ENCODE data around the gene ABCB4. TPM values are rescaled to one million over a fixed set of nuclear protein-coding genes. Genes with fewer than 3 reads are reported as not detected.

ABCB4 gene
- total RNA-seq (2014; rRNA removed; shearing (Covaris generic)) = not detected in 2 replicates
- total RNA-seq (2022) = 1.2 TPM in 2 replicates
- percentile 27 among the genes with signal in this experiment for Bru-seq, nascent RNA
- BruChase-seq, experiment 1, labeled RNA remaining after a 6-hour chase = percentile 22 among the genes with signal in this experiment
- BruChase-seq, experiment 2, labeled RNA remaining after a 2-hour chase = percentile 24 among the genes with signal in this experiment
- long read RNA-seq, partial matches to known transcripts = 1 of 1 reads
- long read RNA-seq, other reads (novel, unspliced or antisense) = 0 of 1 reads

DNA sequence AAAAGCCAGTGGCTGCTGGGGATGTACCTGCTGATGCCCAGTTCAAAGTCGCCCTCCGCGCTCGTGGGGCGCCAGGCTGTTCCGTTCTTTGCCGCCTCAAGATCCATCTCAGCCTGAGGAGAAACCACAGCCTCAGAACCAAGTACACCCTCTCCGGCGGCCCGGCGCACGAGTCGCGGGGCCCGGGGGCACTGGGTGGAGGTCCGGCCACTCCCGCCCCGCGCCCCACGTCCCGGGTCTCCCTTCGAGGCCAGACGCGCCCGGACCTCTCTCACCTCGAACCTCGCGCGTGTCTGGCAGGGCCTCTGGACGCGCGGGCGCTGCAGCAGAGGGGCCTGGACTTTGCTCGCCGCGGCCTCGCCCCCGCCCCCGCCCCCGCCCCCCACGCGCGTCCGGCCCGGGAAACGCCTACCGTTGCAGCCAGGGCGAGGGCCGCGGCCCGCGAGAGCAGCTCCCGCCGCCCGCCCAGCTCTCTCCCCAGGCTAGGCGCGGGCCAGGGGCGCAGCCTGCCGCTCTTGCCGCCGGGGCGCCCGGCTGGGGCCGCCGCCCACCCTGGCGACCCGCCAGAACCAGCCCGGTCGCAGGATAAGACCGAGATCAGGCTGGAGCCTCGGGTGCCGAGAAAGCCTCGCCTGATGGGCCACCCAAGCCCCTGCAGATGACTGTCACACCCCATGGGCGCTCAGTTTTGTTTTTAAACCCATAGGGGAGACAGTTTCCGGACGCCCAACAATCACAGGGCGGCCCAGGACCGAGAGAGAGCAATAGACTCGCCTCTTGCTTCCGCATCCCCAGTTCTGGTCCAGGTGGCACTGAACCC lies at the start of gene ABCB4:
Gene ABCB4, minus strand, starts transcription at position 322 of the 820 bp plus-strand sequence. Its CDS starts 215 bp downstream, at position 107.
- no peak for DNase-seq (ENCODE audit: low spot score)
- H3K4me2 ChIP-seq (ENCODE audit: low read length) = peak within 1 kb of the TSS; percentile 94
- H3K9me3 ChIP-seq (ENCODE audit: low read length) = no peaks in the 10 kb centered on the region
- intact Hi-C loops (cut with micrococcal nuclease; ENCODE audit: unreplicated experiment) = loop anchor here (10.0 kb wide), 1 partner anchor 739 kb away; no protein-coding TSS in a partner anchor
- ChIA-PET CTCF (ENCODE audit: unreplicated experiment) (no interaction called here), POLR2A (no interaction called here)
- TF ChIP-seq, protein P1, sequence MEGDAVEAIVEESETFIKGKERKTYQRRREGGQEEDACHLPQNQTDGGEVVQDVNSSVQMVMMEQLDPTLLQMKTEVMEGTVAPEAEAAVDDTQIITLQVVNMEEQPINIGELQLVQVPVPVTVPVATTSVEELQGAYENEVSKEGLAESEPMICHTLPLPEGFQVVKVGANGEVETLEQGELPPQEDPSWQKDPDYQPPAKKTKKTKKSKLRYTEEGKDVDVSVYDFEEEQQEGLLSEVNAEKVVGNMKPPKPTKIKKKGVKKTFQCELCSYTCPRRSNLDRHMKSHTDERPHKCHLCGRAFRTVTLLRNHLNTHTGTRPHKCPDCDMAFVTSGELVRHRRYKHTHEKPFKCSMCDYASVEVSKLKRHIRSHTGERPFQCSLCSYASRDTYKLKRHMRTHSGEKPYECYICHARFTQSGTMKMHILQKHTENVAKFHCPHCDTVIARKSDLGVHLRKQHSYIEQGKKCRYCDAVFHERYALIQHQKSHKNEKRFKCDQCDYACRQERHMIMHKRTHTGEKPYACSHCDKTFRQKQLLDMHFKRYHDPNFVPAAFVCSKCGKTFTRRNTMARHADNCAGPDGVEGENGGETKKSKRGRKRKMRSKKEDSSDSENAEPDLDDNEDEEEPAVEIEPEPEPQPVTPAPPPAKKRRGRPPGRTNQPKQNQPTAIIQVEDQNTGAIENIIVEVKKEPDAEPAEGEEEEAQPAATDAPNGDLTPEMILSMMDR (conservative IDR thresholded peaks at IDR 0.05; ENCODE audit: low read length) = no peak
- no peak for TF ChIP-seq EZH2phosphoT487 (IDR thresholded peaks at IDR 0.05; ENCODE audit: borderline replicate concordance, low read depth, low read length)
- H2AFZ ChIP-seq (ENCODE audit: low read length) = peak within 1 kb of the TSS; percentile 82
- peak within 1 kb of the TSS; percentile 62 for H3K4me3 ChIP-seq (ENCODE audit: low read depth, low read length, poor library complexity, severe bottlenecking)
- H3K4me1 ChIP-seq (ENCODE audit: insufficient read depth, low read length, poor library complexity, severe bottlenecking) = peaks cover 18% of the 10 kb centered on the region
- H3K9me2 ChIP-seq (ENCODE audit: insufficient read depth, low read length) = no peaks in the 10 kb centered on the region
- no peaks in the 10 kb centered on the region for H3K36me3 ChIP-seq (ENCODE audit: insufficient read depth, low read length)
- no peaks in the 10 kb centered on the region for H3K79me2 ChIP-seq (ENCODE audit: insufficient read depth, low read depth, low read length)
- peak within 1 kb of the TSS; percentile 26 for H3K27ac ChIP-seq (ENCODE audit: low read depth, low read length, poor library complexity, severe bottlenecking)
- no peaks in the 10 kb centered on the region for H4K20me1 ChIP-seq (ENCODE audit: insufficient read depth, low read length)
- TSS peak; percentile 78 for BruUV-seq (replicated peaks)

DNA sequence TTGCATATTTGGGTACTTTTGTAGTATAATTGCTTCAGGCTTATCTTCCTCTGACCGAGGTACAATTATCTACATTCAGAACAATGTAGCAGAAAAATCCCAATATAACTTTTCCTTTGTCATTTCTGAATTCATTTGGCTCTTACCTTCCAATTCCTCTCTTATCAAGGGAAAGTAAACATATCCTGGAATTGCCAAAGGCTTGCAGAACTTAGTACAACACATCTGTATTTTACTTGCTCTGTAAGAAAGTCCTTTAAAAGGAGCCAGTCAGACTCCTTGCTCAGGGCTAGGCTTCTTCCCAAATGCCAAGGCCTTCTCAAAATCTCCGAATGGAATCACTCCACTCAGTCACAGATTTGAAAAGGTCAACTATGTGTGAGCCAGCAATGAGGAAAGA lies 43.3 kb upstream of the ABCB4 start:
- Histone ChIP-seq H3K4me2 (ENCODE audit: low read length) (no peak overlapping the region), H3K27ac (ENCODE audit: low read depth, low read length, poor library complexity, severe bottlenecking) (no peak overlapping the region), H3K36me3 (ENCODE audit: insufficient read depth, low read length) (no peaks in the 10 kb centered on the region), H3K9me3 (ENCODE audit: low read length) (no peaks in the 10 kb centered on the region), H3K9me2 (ENCODE audit: insufficient read depth, low read length) (no peaks in the 10 kb centered on the region), H3K79me2 (ENCODE audit: insufficient read depth, low read depth, low read length) (no peaks in the 10 kb centered on the region), H4K20me1 (ENCODE audit: insufficient read depth, low read length) (no peaks in the 10 kb centered on the region), H3K4me3 (ENCODE audit: low read depth, low read length, poor library complexity, severe bottlenecking) (no peak overlapping the region), H2AFZ (ENCODE audit: low read length) (no peak overlapping the region), H3K4me1 (ENCODE audit: insufficient read depth, low read length, poor library complexity, severe bottlenecking) (no peaks in the 10 kb centered on the region)
- no peak for TF ChIP-seq EZH2phosphoT487 (IDR thresholded peaks at IDR 0.05; ENCODE audit: borderline replicate concordance, low read depth, low read length)
- TF ChIP-seq, protein P1 (conservative IDR thresholded peaks at IDR 0.05; ENCODE audit: low read length) = no peak
- no peak for DNase-seq (ENCODE audit: low spot score)
- ChIA-PET POLR2A (interaction anchor here (0.7 kb wide), 1 partner anchor 195 kb away, joined by 4 read pairs; no protein-coding TSS in a partner anchor), CTCF (ENCODE audit: unreplicated experiment) (no interaction called here)
- intact Hi-C loops (cut with micrococcal nuclease; ENCODE audit: unreplicated experiment) = no loop called here
- no TSS peak for BruUV-seq (replicated peaks)
